SK-N-SH (cell line): ENCODE measurements around the gene TFDP2. TPM values are rescaled to one million over a fixed set of nuclear protein-coding genes. Genes with fewer than 3 reads are reported as not detected.

ENCODE experiments used
- CTCF ChIA-PET: fragments of 300-600, 350-600 bp; formaldehyde crosslinking; extraction: SDS; loops from one replicate; lab custom pipeline; 2021; lab: Yijun Ruan, JAX
- POLR2A ChIA-PET: fragments of 350-600 bp; sonication (Branson Sonifier 250); formaldehyde crosslinking; extraction: SDS; loops from one replicate; lab custom pipeline; 2020; ENCODE audit warnings: antibody characterized with exemption, inconsistent platforms; lab: Yijun Ruan, JAX
- DNase-seq: peaks from one replicate; pipeline ENCODE4 v3.0.0; 2012
- H2AFZ ChIP-seq: fragments of 200-600 bp; sonication (generic); 2 replicates; pipeline ENCODE4 v1.8.1; 2016; ENCODE audit warnings: antibody characterized with exemption, mild to moderate bottlenecking, low read depth
- H3F3A ChIP-seq: fragments of 200-600 bp; sonication (generic); replicated peaks from 2 replicates; pipeline ENCODE3; 2016; ENCODE audit warnings: antibody characterized with exemption, mild to moderate bottlenecking; ENCODE audit not compliant: insufficient read depth
- H3K27ac ChIP-seq, 2 experiments: fragments of 200-500 bp in 1 of 2; fragments of 200-600 bp in 1 of 2; sonication (Bioruptor generic) in 1 of 2; sonication (generic), shearing (Covaris generic) in 1 of 2; 2 replicates each; pipeline versions ENCODE4 v1.5.1 to v1.6.1; 2014 to 2016; ENCODE audit warnings: low read depth in 2 of 2, inconsistent platforms in 1 of 2, low read length in 1 of 2, mild to moderate bottlenecking in 1 of 2, mixed read lengths in 1 of 2
- H3K27me3 ChIP-seq: fragments of 200-600 bp; sonication (generic), shearing (Covaris generic); 2 replicates; pipeline ENCODE4 v1.6.1; 2016; ENCODE audit warnings: mixed run types; ENCODE audit not compliant: insufficient read depth
- H3K36me3 ChIP-seq, 2 experiments: fragments of 200-500 bp in 1 of 2; fragments of 200-600 bp in 1 of 2; sonication (Bioruptor generic) in 1 of 2; sonication (generic) in 1 of 2; replicated peaks in 1 of 2; 2 replicates each; pipeline versions ENCODE3 to v1.5.1; 2014 to 2016; ENCODE audit warnings: low read length in 1 of 2, mild to moderate bottlenecking in 1 of 2; ENCODE audit not compliant: insufficient read depth in 2 of 2, control insufficient read depth in 1 of 2
- H3K4me1 ChIP-seq, 2 experiments: fragments of 200-500 bp in 1 of 2; fragments of 200-600 bp in 1 of 2; sonication (Bioruptor generic) in 1 of 2; sonication (generic), shearing (Covaris generic) in 1 of 2; 2 replicates each; pipeline versions ENCODE4 v1.5.1 to v1.6.1; 2014 to 2016; ENCODE audit warnings: low read depth in 1 of 2, low read length in 1 of 2, mixed run types in 1 of 2; ENCODE audit not compliant: insufficient read depth in 2 of 2, control insufficient read depth in 1 of 2
- H3K4me2 ChIP-seq: fragments of 200-600 bp; sonication (generic), shearing (Covaris generic); 2 replicates; pipeline ENCODE4 v1.6.1; 2017; ENCODE audit warnings: mixed run types
- H3K4me3 ChIP-seq, 2 experiments: fragments of 200-500 bp in 1 of 2; fragments of 200-600 bp in 1 of 2; sonication (Bioruptor generic) in 1 of 2; sonication (generic), shearing (Covaris generic) in 1 of 2; 2 replicates each; pipeline versions ENCODE4 v1.5.1 to v1.8.1; 2014 to 2016; ENCODE audit warnings: low read depth in 2 of 2, inconsistent platforms in 1 of 2, low read length in 1 of 2, mild to moderate bottlenecking in 1 of 2, mixed read lengths in 1 of 2, moderate library complexity in 1 of 2
- H3K79me2 ChIP-seq: fragments of 200-600 bp; sonication (generic); 2 replicates; pipeline ENCODE4 v1.8.1; 2017; ENCODE audit warnings: mild to moderate bottlenecking; ENCODE audit not compliant: insufficient read depth
- H3K9ac ChIP-seq: fragments of 200-600 bp; sonication (generic); 2 replicates; pipeline ENCODE4 v1.6.1; 2017; ENCODE audit warnings: mixed run types
- H3K9me2 ChIP-seq: fragments of 200-600 bp; sonication (generic); 2 replicates; pipeline ENCODE4 v1.6.1; 2017; ENCODE audit warnings: mixed run types
- H3K9me3 ChIP-seq: fragments of 200-600 bp; sonication (generic); 2 replicates; pipeline ENCODE4 v1.6.1; 2017; ENCODE audit warnings: mixed run types, mild to moderate bottlenecking, moderate library complexity
- H4K20me1 ChIP-seq: fragments of 200-600 bp; sonication (generic); 2 replicates; pipeline ENCODE4 v1.6.1; 2017; ENCODE audit warnings: mild to moderate bottlenecking, mixed run types; ENCODE audit not compliant: insufficient read depth
- EP300 ChIP-seq, 2 experiments: IDR thresholded peaks; 2 replicates each; pipeline versions ENCODE4 v1.4.0 to v1.6.1; 2012; ENCODE audit warnings: borderline replicate concordance in 1 of 2, low read depth in 1 of 2, low read length in 1 of 2
- EZH2phosphoT487 ChIP-seq: fragments of 200-600 bp; sonication (generic); IDR thresholded peaks from 2 replicates; pipeline ENCODE4 v1.6.1; 2017; ENCODE audit warnings: low read depth, mixed run types, mild to moderate bottlenecking, antibody characterized with exemption, moderate library complexity, borderline replicate concordance
- MXI1 ChIP-seq: IDR thresholded peaks from 2 replicates; pipeline ENCODE4 v1.6.1; 2012; ENCODE audit warnings: mild to moderate bottlenecking, low read depth, low read length, improper control_type of control experiment
- NFIC ChIP-seq: IDR thresholded peaks from 2 replicates; pipeline ENCODE4 v1.4.0; 2012; ENCODE audit warnings: borderline replicate concordance
- NRF1 ChIP-seq: IDR thresholded peaks from 2 replicates; pipeline ENCODE4 v1.6.1; 2012; ENCODE audit warnings: low read depth, mild to moderate bottlenecking, low read length
- POLR2AphosphoS5 ChIP-seq: IDR thresholded peaks from 2 replicates; pipeline ENCODE4 v1.6.1; 2012; ENCODE audit warnings: low read depth, low read length
- RAD21 ChIP-seq: IDR thresholded peaks from 2 replicates; pipeline ENCODE4 v1.6.1; 2012; ENCODE audit warnings: mild to moderate bottlenecking, low read length
- RFX5 ChIP-seq: IDR thresholded peaks from 2 replicates; pipeline ENCODE4 v1.6.1; 2012; ENCODE audit warnings: mild to moderate bottlenecking, improper control_type of control experiment, low read length
- RXRA ChIP-seq: IDR thresholded peaks from 2 replicates; pipeline ENCODE4 v1.4.0; 2012; ENCODE audit warnings: low read depth, mild to moderate bottlenecking, borderline replicate concordance
- TAF1 ChIP-seq: IDR thresholded peaks from 2 replicates; pipeline ENCODE4 v1.6.1; 2012; ENCODE audit warnings: low read depth, mild to moderate bottlenecking, low read length, moderate library complexity, borderline replicate concordance
- TEAD4 ChIP-seq: IDR thresholded peaks from 2 replicates; pipeline ENCODE4 v1.4.0; 2012; ENCODE audit warnings: mild to moderate bottlenecking, borderline replicate concordance; ENCODE audit not compliant: insufficient read depth
- YY1 ChIP-seq: IDR thresholded peaks from 2 replicates; pipeline ENCODE4 v1.4.0; 2012; ENCODE audit warnings: low read depth, mild to moderate bottlenecking
- WGBS: methylation state at CpG from one replicate; pipeline ENCODE4 v1.1.6; 2017; ENCODE audit warnings: low lambda C conversion rate; 5-methylcytosine and 5-hydroxymethylcytosine counted together
- polyA plus RNA-seq, 3 experiments: library from polyadenylated mRNA; depleted of rRNA; stranded (reverse); fragments of >200 nt; gene quantifications; 2 replicates each; pipeline ENCODE4 v1.2.3, GENCODE V29; 2012
- TF ChIP-seq, protein P1 (sequence below): fragments of 150-350 bp; IDR thresholded peaks from 2 replicates; pipeline ENCODE4 v1.6.1; 2016; ENCODE audit warnings: mild to moderate bottlenecking, low read depth, low read length
- TF ChIP-seq, protein P2 (sequence below): fragments of 150-350 bp; IDR thresholded peaks from 2 replicates; pipeline ENCODE4 v1.6.1; 2017; ENCODE audit warnings: antibody characterized with exemption, low read length, low read depth, borderline replicate concordance
- TF ChIP-seq, protein P3 (sequence below): IDR thresholded peaks from 2 replicates; pipeline ENCODE4 v1.4.0; 2012; ENCODE audit warnings: low read depth, borderline replicate concordance
- TF ChIP-seq, protein P4 (sequence below): IDR thresholded peaks from 2 replicates; pipeline ENCODE4; 2012

The TFDP2 gene
- polyA plus RNA-seq, 1 of the 3 experiments (the other 2 are of a cell fraction): 8.6 TPM

DNA sequence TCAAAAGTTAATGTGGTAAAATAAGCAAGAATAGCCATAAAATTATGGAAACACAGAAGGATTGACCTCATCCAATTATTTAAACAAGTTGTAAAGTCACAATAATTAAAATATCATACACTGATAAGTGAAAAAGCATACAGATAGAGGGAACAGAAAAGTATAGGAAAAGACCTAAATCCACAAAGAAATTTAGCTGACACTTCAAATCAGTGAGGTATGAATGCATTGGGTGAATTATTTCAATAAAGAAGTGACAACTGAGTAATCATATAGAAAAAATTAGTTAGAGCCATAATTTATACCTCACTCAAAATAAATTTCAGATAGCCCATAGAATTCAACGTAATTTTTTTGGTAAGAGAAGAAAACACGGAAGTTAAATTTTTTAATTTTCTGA lies 25.1 kb downstream of the TFDP2 start:
- CTCF ChIA-PET: interaction anchor here (0.6 to 8.1 kb wide), 5 partner anchors 10 to 565 kb away, joined by 3 to 57 read pairs (median 9); no protein-coding TSS in a partner anchor
- Histone ChIP-seq H3K4me3 (no peak overlapping the region), H3K9me3 (no peaks in the 10 kb centered on the region), H2AFZ (no peak overlapping the region), H4K20me1 (no peaks in the 10 kb centered on the region), H3K27me3 (no peaks in the 10 kb centered on the region), H3F3A (no peaks in the 10 kb centered on the region), H3K4me1 (peaks cover 0 to 2% of the 10 kb centered on the region in 2 experiments; a peak in 2 of 4 replicates), H3K9ac (no peak overlapping the region), H3K9me2 (no peaks in the 10 kb centered on the region), H3K4me2 (no peak overlapping the region), H3K79me2 (peaks cover 5% of the 10 kb centered on the region; the same call in 1 of the 2 replicates)
- 97% methylated on average over 2 of the region's 2 CpGs for WGBS
- POLR2A ChIA-PET: no interaction called here
- DNase-seq: no peak
- TF ChIP-seq EP300 (IDR thresholded peaks at IDR 0.05; ENCODE audit: borderline replicate concordance in 1 of 2, low read depth in 1 of 2, low read length in 1 of 2) (no peak), RXRA (no peak), NFIC (no peak), POLR2AphosphoS5 (no peak), YY1 (no peak)
- TF ChIP-seq, all 33 proteins: peak for 0
- Histone ChIP-seq H3K27ac (no peak overlapping the region), H3K36me3 (no peaks in the 10 kb centered on the region)

DNA sequence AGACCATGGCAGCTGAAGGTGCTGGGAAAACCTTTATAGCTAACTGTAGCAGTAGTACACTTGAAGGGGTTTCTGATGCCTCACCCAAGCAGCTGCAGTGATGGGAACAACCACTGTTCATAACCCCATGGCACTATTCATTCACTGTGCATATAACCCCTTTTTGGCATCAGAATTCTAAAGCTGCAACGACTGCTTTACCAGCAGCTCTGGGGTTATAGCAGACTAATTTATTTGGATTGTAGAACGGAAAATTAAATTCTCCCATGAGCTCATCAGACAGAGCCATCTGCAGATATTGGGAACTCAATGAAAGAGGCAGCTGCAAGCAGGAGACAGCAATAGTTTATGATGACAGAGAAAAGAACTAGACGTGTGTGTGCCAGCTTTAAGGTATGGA lies 28.6 kb downstream of the TFDP2 start:
- Histone ChIP-seq H3K36me3 (no peaks in the 10 kb centered on the region), H3K9me2 (no peaks in the 10 kb centered on the region), H3K27me3 (no peaks in the 10 kb centered on the region), H3F3A (no peaks in the 10 kb centered on the region), H3K9me3 (no peaks in the 10 kb centered on the region), H3K27ac (peak overlapping the region in 1 of 2 experiments; percentile 50; a peak in 1 of 4 replicates), H3K4me3 (no peak overlapping the region), H4K20me1 (no peaks in the 10 kb centered on the region), H3K4me2 (no peak overlapping the region), H2AFZ (no peak overlapping the region), H3K9ac (no peak overlapping the region), H3K79me2 (peaks cover 5% of the 10 kb centered on the region; the same call in 1 of the 2 replicates), H3K4me1 (peaks cover 0 to 2% of the 10 kb centered on the region in 2 experiments; a peak in 2 of 4 replicates)
- ChIA-PET CTCF (interaction anchor here (0.6 to 2.0 kb wide), 4 partner anchors 33 to 162 kb away, joined by 3 to 5 read pairs (median 4); no protein-coding TSS in a partner anchor), POLR2A (no interaction called here)
- peak; percentile 24 for DNase-seq
- WGBS: 50% methylated on average over 3 of the region's 3 CpGs
- TF ChIP-seq TEAD4 (no peak), MXI1 (no peak), RFX5 (no peak), EP300 (IDR thresholded peaks at IDR 0.05; ENCODE audit: borderline replicate concordance in 1 of 2, low read depth in 1 of 2, low read length in 1 of 2) (no peak), YY1 (no peak), RXRA (no peak)
- TF ChIP-seq, protein P1, sequence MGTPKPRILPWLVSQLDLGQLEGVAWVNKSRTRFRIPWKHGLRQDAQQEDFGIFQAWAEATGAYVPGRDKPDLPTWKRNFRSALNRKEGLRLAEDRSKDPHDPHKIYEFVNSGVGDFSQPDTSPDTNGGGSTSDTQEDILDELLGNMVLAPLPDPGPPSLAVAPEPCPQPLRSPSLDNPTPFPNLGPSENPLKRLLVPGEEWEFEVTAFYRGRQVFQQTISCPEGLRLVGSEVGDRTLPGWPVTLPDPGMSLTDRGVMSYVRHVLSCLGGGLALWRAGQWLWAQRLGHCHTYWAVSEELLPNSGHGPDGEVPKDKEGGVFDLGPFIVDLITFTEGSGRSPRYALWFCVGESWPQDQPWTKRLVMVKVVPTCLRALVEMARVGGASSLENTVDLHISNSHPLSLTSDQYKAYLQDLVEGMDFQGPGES: no peak

DNA sequence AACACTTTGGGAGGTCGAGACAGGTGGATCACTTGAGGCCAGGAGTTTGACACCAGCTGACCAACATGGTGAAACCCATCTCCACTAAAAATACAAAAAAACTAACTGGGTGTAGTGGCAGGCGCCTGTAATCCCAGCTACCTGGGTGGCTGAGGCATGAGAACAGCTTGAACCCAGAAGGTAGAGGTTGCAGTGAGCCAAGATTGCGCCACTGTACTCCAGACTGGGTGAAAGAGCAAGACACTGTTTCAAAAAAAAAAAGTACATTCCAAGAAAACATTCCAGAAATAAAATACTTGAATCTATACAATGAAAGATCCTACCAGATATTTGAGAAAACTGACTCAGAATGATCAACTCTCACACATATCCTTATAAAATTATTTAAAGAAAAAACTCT lies 30.4 kb downstream of the TFDP2 start:
- Histone ChIP-seq H3K4me2 (no peak overlapping the region), H3K79me2 (peaks cover under 1% of the 10 kb centered on the region; the same call in 1 of the 2 replicates), H3K9me2 (no peaks in the 10 kb centered on the region), H3K9ac (no peak overlapping the region), H3K4me3 (no peak overlapping the region), H3K27ac (no peak overlapping the region), H3F3A (no peaks in the 10 kb centered on the region), H3K4me1 (peaks cover 0 to 2% of the 10 kb centered on the region in 2 experiments; a peak in 2 of 4 replicates), H3K9me3 (no peaks in the 10 kb centered on the region), H2AFZ (no peak overlapping the region), H3K36me3 (no peaks in the 10 kb centered on the region), H3K27me3 (no peaks in the 10 kb centered on the region), H4K20me1 (no peaks in the 10 kb centered on the region)
- 91% methylated on average over 3 of the region's 3 CpGs for WGBS
- ChIA-PET CTCF (no interaction called here), POLR2A (no interaction called here)
- no peak for DNase-seq
- TF ChIP-seq, protein P2, sequence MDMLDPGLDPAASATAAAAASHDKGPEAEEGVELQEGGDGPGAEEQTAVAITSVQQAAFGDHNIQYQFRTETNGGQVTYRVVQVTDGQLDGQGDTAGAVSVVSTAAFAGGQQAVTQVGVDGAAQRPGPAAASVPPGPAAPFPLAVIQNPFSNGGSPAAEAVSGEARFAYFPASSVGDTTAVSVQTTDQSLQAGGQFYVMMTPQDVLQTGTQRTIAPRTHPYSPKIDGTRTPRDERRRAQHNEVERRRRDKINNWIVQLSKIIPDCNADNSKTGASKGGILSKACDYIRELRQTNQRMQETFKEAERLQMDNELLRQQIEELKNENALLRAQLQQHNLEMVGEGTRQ: no peak
- no peak for TF ChIP-seq TEAD4
- no peak for TF ChIP-seq RAD21
- TF ChIP-seq MXI1: no peak
- TF ChIP-seq TAF1: no peak
- TF ChIP-seq NRF1: no peak
- TF ChIP-seq, protein P3, sequence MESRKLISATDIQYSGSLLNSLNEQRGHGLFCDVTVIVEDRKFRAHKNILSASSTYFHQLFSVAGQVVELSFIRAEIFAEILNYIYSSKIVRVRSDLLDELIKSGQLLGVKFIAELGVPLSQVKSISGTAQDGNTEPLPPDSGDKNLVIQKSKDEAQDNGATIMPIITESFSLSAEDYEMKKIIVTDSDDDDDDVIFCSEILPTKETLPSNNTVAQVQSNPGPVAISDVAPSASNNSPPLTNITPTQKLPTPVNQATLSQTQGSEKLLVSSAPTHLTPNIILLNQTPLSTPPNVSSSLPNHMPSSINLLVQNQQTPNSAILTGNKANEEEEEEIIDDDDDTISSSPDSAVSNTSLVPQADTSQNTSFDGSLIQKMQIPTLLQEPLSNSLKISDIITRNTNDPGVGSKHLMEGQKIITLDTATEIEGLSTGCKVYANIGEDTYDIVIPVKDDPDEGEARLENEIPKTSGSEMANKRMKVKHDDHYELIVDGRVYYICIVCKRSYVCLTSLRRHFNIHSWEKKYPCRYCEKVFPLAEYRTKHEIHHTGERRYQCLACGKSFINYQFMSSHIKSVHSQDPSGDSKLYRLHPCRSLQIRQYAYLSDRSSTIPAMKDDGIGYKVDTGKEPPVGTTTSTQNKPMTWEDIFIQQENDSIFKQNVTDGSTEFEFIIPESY: no peak
- TF ChIP-seq EZH2phosphoT487: no peak
- TF ChIP-seq, protein P4, sequence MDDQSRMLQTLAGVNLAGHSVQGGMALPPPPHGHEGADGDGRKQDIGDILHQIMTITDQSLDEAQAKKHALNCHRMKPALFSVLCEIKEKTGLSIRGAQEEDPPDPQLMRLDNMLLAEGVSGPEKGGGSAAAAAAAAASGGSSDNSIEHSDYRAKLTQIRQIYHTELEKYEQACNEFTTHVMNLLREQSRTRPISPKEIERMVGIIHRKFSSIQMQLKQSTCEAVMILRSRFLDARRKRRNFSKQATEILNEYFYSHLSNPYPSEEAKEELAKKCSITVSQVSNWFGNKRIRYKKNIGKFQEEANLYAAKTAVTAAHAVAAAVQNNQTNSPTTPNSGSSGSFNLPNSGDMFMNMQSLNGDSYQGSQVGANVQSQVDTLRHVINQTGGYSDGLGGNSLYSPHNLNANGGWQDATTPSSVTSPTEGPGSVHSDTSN: no peak
